OCI-LY3 (cell line): ENCODE measurements around the gene LILRA1.
"Not testable (repeated sequence)": the region's sequence is repeated elsewhere in the genome, so short reads cannot be mapped to it uniquely, and the experiment has no call there.

Experiments used
- CTCF ChIP-seq: fragments of 200-600, 300-600 bp; sonication (generic); IDR thresholded peaks from 2 replicates; pipeline ENCODE4 v1.5.1; 2014; ENCODE audit warnings: antibody characterized with exemption, low read length, low read depth
- EZH2phosphoT487 ChIP-seq: fragments of 200-600 bp; shearing (Covaris generic); IDR thresholded peaks from 2 replicates; pipeline ENCODE4 v1.6.1; 2018; ENCODE audit warnings: antibody characterized with exemption, mixed run types, low read depth

- not testable (repeated sequence) for TF ChIP-seq CTCF, EZH2phosphoT487
These were observed 21.5 kb upstream of the LILRA1 start for GRCh38 chr19:54571715-54572615.
